GM04503 (cell line): ENCODE results near the gene SUFU.

Source experiments
- DNase-seq: peaks from one replicate; pipeline ENCODE4 v3.0.0-alpha.2; 2012; ENCODE audit warnings: low read depth

The SUFU gene

GRCh38 chr10:102552533-102552932 lies 48.8 kb downstream of the SUFU start:
- DNase-seq: no peak

- DNase-seq: no peak
These were observed 50.0 kb downstream of the SUFU start for GRCh38 chr10:102553771-102554170.

GRCh38 chr10:102554531-102554930 lies 50.8 kb downstream of the SUFU start:
- DNase-seq: no peak

- no peak for DNase-seq
These were observed 52.1 kb downstream of the SUFU start for GRCh38 chr10:102555781-102556328.

GRCh38 chr10:102557569-102557968 lies 53.8 kb downstream of the SUFU start:
- no peak for DNase-seq

GRCh38 chr10:102559764-102560163 lies 56.0 kb downstream of the SUFU start:
- no peak for DNase-seq

- no peak for DNase-seq
These were observed 60.5 kb downstream of the SUFU start for GRCh38 chr10:102564209-102564834.

- no peak for DNase-seq
These were observed 62.0 kb downstream of the SUFU start for GRCh38 chr10:102565793-102566192.

GRCh38 chr10:102578782-102579181 lies 75.0 kb downstream of the SUFU start:
- no peak for DNase-seq

GRCh38 chr10:102579328-102579727 lies 75.6 kb downstream of the SUFU start:
- no peak for DNase-seq

- no peak for DNase-seq
These were observed 76.5 kb downstream of the SUFU start for GRCh38 chr10:102580230-102580629.

GRCh38 chr10:102581401-102581800 lies 77.6 kb downstream of the SUFU start:
- DNase-seq: no peak

- no peak for DNase-seq
These were observed 78.3 kb downstream of the SUFU start for GRCh38 chr10:102581981-102582580.

- peak; percentile 45 for DNase-seq
These were observed 80.0 kb downstream of the SUFU start for GRCh38 chr10:102583435-102584417.

- DNase-seq: no peak
These were observed 81.3 kb downstream of the SUFU start for GRCh38 chr10:102585026-102585425.

GRCh38 chr10:102586858-102587257 lies 83.1 kb downstream of the SUFU start:
- DNase-seq: no peak

- DNase-seq: no peak
These were observed 85.1 kb downstream of the SUFU start for GRCh38 chr10:102588875-102589274.

GRCh38 chr10:102593074-102593803 lies 89.5 kb downstream of the SUFU start:
- DNase-seq: no peak

GRCh38 chr10:102593804-102594079 lies 90.0 kb downstream of the SUFU start:
- DNase-seq: no peak

- DNase-seq: no peak
These were observed 91.5 kb downstream of the SUFU start for GRCh38 chr10:102595293-102595692.

GRCh38 chr10:102595897-102596296 lies 92.1 kb downstream of the SUFU start:
- no peak for DNase-seq

GRCh38 chr10:102596506-102596971 lies 92.8 kb downstream of the SUFU start:
- no peak for DNase-seq
